PFSK-1 (cell line): ENCODE results near the gene STARD5.

ENCODE experiments used
- POLR2AphosphoS5 ChIP-seq: IDR thresholded peaks from 2 replicates; pipeline ENCODE4 v1.6.1; 2012; ENCODE audit warnings: low read depth, mild to moderate bottlenecking, control low read depth, low read length, moderate library complexity
- REST ChIP-seq, 2 experiments: IDR thresholded peaks; 2 replicates each; pipeline versions ENCODE4 v1.6.1 to v1.8.0; 2011 to 2012; ENCODE audit warnings: low read depth in 2 of 2, low read length in 2 of 2, control low read depth in 1 of 2, inconsistent platforms in 1 of 2, mild to moderate bottlenecking in 1 of 2, moderate library complexity in 1 of 2; ENCODE audit not compliant: insufficient read depth in 1 of 2

- TF ChIP-seq REST (IDR thresholded peaks at IDR 0.05; ENCODE audit: insufficient read depth in 1 of 2, low read depth in 2 of 2, low read length in 2 of 2) (no peak), POLR2AphosphoS5 (no peak)
Measured at GRCh38 chr15:81279621-81280485, 44.1 kb downstream of the STARD5 start.
